ENCODE measurements around the gene TRIM40.
A peak's percentile ranks its signal among the peaks of the same experiment; 100 is the strongest.

DNA sequence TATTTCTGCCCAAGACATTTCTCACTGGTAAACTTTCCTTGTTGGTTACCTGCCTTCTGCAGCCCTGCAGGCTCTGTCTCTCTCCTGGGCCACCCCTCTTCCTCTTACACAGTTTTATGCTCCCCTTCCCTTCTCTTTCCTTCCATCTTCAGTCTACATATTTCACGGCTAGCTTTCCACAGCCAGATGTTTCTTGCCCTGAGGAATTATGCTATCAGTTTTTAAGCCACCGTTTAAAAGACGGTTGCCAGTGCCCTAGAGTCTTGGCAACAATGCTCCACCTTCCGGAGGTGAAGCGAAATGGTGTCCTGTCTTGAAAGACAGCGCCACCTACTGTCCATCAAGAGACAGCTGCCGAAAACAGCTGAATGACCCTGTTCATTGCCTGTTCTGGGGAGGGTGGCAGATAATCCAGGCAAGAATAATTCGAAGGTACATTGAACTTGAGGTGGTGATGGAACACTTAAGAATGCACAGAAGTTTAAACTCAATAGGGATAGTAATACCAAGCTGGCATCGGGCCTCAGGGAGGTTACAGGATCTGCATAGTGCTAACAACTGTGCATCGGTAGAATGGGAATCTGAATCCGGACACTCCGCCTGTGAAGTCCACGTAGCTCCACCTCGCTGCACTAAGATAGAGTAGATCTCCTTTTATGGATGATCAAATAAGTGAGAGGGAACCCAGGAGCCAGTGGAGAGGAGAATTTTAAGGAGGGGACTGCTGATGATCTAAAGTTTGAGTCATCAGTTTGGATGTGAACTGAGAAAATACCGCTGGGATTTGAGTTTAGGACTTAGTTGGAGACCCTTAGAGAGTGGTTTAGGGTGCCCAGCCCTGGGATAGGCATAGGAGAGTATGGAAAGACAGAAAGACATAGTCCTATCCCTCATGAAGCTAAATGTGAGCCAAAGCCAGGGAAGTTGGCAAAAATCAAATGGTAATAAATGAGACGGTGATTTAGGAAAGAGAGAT, 4.8 kb upstream of the TRIM40 start:
- TF ChIP-seq, protein P1, sequence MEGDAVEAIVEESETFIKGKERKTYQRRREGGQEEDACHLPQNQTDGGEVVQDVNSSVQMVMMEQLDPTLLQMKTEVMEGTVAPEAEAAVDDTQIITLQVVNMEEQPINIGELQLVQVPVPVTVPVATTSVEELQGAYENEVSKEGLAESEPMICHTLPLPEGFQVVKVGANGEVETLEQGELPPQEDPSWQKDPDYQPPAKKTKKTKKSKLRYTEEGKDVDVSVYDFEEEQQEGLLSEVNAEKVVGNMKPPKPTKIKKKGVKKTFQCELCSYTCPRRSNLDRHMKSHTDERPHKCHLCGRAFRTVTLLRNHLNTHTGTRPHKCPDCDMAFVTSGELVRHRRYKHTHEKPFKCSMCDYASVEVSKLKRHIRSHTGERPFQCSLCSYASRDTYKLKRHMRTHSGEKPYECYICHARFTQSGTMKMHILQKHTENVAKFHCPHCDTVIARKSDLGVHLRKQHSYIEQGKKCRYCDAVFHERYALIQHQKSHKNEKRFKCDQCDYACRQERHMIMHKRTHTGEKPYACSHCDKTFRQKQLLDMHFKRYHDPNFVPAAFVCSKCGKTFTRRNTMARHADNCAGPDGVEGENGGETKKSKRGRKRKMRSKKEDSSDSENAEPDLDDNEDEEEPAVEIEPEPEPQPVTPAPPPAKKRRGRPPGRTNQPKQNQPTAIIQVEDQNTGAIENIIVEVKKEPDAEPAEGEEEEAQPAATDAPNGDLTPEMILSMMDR (IDR thresholded peaks at IDR 0.05; ENCODE audit: insufficient read depth, low read depth, low read length): peak; percentile 99
- TF ChIP-seq EZH2 (IDR thresholded peaks at IDR 0.05; ENCODE audit: insufficient read depth, low read length): peak; percentile 28

Data from astrocyte (in vitro differentiated cells and primary cell).